Stimulated activated CD4-positive, alpha-beta T cell treated with anti-CD3 and anti-CD28 coated beads, Interleukin-12 subunit alpha, Interleukin-12 subunit beta, amount 100 ng/mL, for 24 hours (primary cell): ENCODE measurements around the gene CEP57L1.
"Not testable (repeated sequence)": the region's sequence is repeated elsewhere in the genome, so short reads cannot be mapped to it uniquely, and the experiment has no call there.

Experiments
- DNase-seq, 2 experiments: peaks; one replicate each; pipeline ENCODE4 v3.0.0-alpha.2; 2020; ENCODE audit warnings: low read depth in 2 of 2

The CEP57L1 gene

DNA sequence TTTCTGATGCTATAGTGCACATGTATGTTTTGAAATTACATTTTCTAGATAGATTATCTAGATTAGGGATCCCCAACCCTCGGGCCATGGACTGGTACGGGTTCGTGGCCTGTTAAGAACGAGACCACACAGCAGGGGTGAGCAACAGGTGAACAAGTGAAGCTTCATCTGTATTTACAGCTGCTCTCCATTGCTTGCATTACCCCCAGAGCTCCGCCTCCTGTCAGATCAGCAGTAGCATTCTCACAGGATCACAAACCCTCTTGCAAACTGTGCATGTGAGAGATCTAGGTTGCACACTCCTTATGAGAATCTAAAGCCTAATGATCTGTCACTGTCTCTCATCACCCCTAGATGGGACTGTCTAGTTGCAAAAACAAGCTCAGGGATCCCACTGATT, 10.4 kb downstream of the CEP57L1 start:
- no peak for DNase-seq

GRCh38 chr6:109109663-109110062, 14.4 kb downstream of the CEP57L1 start:
- not testable (repeated sequence) for DNase-seq

GRCh38 chr6:109112663-109113062, 17.4 kb downstream of the CEP57L1 start:
- DNase-seq, result not testable (repeated sequence)

DNA sequence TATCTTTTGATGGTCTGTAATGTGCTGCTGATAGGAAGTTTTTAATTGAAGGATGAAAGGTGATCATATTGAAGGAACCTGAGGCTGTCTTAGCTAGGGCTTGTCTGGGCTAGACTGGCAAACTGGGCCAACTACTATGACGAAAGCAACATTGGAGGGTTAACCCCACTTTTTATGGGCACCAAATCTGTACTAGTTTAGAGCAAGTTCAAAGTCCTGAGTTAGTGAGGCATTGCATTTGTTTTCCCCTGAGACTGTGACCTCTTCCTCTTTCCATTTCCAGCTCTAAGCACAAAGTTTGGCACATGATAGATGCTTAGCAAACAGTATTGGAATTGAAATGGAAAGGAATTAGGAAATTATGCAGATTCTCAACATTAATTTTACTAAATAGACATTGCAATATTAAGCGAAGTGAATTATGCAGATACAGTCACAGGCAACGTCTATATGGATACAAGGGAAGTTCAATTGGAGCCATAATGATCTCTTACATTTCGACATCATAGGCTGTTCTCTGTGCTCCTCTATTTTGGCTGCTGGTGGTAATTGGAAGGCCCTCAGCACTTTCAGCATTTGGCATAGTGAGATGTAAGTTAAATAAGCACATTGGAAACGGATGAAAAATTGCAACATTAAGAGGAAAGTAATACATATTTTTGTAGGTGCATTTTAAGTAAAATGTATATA, 22.2 kb downstream of the CEP57L1 start:
- DNase-seq, result no peak

GRCh38 chr6:109118337-109118736, 23.0 kb downstream of the CEP57L1 start:
- DNase-seq, result no peak

DNA sequence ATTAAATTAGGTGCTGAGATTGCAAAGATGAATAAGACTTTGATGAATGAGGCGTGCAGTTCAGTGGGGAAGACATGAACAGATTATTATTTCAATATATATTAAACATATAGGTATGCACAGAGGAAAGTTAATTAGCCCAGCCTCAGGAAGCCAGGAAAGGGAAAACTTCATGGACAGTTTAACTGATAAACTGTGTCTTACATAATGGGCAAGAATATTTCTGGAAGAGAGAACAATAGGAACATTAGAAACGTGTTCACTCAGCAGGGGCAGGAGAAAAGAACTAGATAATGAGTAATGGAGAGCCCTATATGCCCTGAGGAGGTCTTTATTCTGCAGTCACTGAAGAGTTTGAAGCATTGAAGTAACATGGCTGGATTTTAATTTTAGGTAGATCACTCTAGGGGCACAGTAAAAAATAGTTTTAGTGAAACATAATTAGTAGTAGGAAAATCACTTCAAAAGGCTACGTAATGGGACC, 23.6 kb downstream of the CEP57L1 start:
- no peak for DNase-seq

DNA sequence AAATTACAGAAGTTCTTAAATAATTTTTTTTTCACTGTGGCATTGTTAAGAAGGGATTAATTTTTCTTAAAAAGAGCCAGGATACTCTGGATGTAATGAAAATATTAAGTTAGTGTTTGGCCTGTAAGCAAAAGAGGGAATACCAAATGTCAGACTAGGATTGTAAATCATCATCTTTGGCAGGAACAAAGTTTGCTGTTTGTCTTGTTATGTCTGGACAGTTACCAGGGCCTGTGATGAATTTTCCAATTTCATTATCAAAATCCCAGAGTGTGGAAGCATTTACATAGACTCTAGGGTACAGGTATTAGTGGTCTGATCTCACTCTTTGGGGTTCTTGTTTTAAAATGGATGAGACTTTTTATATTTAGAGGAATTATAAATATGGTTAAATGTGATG, 26.1 kb downstream of the CEP57L1 start:
- DNase-seq, result no peak

DNA sequence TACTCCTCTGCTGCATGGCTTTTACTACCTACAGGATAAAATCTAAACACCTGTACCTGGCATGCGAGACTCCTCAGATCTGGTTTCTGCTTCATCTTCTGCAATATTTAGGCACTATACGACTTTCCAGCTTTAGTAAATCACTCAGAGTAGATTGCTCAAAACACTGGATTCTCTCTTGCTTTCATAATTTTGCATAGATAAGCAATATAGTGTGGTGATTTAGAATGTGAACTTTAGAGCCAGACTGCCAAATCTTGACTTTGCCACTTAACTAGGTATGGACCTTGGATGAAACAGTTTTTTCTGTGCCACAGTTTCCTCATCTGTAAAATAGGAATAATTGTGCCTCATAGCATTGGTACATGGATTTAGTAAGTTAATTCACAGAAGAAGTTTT, 28.9 kb downstream of the CEP57L1 start:
- no peak for DNase-seq

- DNase-seq, result no peak
These were observed 30.2 kb downstream of the CEP57L1 start for GRCh38 chr6:109125504-109125903.

DNA sequence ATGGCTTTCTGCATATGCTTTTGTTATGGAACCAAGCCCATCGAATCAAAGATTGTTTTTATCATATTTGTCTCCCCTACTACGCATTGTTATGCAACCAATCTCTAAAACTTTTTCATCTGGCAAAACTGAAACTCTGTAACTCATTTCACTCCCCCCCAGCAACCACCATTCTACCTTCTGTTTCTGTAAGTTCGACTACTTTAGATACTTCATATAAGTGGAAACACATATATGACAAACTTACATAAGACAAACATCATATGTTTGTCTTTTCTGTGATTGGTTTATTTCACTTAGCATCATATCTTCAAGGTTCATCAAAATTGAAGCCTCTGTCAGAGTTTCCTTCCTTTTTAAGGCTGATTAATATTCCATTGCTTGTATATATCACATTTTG, 34.8 kb downstream of the CEP57L1 start:
- DNase-seq, result no peak

DNA sequence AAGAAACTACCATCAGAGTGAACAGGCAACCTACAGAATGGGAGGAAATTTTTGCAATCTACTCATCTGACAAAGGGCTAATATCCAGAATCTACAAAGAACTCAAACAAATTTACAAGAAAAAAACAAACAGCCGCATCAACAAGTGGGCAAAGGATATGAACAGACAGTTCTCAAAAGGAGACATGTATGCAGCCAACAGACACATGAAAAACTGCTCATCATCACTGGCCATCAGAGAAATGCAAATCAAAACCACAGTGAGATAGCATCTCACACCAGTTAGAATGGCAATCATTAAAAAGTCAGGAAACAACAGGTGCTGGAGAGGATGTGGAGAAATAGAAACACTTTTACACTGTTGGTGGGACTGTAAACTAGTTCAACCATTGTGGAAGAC, 40.3 kb downstream of the CEP57L1 start:
- not testable (repeated sequence) for DNase-seq

- not testable (repeated sequence) for DNase-seq
These were observed 40.7 kb downstream of the CEP57L1 start for GRCh38 chr6:109136039-109136438.

DNA sequence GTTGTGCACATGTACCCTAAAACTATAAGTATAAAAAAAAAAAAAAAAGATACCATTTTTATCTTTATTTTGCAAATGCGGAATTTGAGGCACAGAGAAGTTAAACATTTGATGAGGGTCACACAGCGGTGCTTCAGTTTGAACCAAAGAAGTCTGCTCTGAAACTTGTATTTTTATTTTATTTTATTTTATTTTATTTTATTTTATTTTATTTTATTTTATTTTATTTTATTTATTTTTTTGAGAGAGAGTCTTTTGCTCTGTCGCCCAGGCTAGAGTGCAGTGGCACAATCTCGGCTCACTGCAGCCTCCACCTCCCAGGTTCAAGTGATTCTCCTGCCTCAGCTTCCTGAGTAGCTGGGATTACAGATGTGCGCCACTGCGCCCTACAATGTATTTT, 41.2 kb downstream of the CEP57L1 start:
- DNase-seq, result not testable (repeated sequence)

DNA sequence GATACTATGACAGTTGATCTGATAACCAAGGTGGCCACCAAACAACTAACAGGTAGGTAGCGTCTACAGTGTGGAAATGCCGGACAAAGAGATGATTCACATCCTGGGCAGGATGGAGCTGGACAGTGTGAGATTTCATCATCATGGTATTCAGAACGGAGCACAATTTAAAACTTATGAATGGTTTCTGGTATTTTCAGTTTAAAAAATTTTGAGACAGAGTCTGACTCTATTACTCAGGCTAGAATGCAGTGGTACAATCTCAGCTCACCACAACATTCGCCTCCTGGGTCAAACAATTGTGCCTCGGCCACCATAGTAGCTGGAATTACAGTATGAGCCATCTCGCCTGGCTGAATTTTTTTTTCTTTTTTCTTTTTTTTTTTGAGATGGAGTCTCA, 43.8 kb downstream of the CEP57L1 start:
- DNase-seq, result no peak

DNA sequence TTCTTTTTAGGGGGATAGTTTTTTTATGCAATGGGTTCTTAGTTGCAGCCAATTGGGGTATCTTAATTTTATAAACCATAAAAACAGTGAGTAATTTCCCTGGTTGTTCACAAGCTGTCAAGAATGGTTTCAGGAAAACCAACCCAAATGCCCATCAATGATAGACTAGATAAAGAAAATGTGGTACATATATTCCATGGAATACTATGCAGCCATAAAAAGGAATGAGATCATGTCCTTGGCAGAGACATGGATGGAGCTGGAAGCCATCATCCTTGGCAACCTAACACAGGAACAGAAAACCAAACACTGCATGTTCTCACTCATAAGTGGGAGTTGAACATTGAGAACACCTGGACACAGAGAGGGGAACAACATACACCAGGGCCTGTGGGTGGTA, 46.8 kb downstream of the CEP57L1 start:
- DNase-seq, result not testable (repeated sequence)

- DNase-seq, result no peak
These were observed 47.9 kb downstream of the CEP57L1 start for GRCh38 chr6:109143191-109143590.

DNA sequence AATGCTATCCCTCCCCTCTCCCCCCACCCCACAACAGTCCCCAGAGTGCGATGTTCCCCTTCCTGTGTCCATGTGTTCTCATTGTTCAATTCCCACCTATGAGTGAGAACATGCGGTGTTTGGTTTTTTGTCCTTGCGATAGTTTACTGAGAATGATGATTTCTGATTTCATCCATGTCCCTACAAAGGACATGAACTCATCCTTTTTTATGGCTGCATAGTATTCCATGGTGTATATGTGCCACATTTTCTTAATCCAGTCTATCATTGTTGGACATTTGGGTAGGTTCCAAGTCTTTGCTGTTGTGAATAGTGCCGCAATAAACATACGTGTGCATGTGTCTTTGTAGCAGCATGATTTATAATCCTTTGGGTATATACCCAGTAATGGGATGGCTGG, 52.9 kb downstream of the CEP57L1 start:
- not testable (repeated sequence) for DNase-seq

- not testable (repeated sequence) for DNase-seq
These were observed 53.4 kb downstream of the CEP57L1 start for GRCh38 chr6:109148716-109149115.

DNA sequence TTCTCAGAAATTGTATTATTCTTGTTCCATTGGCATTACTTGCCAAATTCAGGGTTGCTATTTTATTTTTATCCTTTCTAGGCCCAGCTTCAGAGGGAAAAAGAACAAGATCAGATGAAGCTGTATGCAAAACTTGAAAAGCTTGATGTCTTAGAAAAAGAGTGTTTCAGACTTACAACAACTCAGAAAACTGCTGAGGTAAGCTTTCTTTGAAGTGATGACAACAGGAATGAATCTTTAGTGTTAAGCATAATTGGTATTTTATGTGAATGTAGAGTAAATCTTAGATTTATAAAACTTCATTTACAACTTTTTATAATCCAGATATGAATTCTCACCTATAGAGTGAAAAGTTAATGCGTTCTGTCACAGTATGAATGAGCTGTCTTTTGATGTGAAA, 58.4 kb downstream of the CEP57L1 start:
- no peak for DNase-seq

GRCh38 chr6:109164331-109164730, 69.0 kb downstream of the CEP57L1 start:
- DNase-seq, result no peak

- DNase-seq, result no peak
These were observed 70.2 kb downstream of the CEP57L1 start for GRCh38 chr6:109165392-109165974.

- DNase-seq, result no peak
These were observed 71.4 kb downstream of the CEP57L1 start for GRCh38 chr6:109166673-109167072.

DNA sequence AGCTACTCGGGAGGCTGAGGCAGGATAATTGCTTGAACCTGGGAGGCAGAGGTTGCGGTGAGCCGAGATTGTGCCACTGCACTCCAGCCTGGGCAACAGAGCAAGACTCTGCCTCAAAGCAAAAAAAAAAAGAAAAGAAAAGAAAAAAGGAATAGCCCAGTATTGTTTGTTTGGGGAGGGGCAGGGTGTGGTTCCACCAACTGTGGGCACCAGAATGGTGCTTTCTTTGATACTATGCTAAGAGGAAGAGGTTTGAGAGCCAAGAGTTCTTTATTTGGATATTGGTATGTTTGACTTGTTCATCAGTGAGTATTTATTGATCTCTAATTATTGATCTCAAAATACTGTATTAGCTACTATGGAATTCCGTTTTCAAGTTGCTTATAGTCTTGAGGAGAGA, 72.3 kb downstream of the CEP57L1 start:
- no peak for DNase-seq

- DNase-seq, result no peak
These were observed 75.0 kb downstream of the CEP57L1 start for GRCh38 chr6:109170333-109170732.
